GM21619 (cell line): Measurements from ENCODE around the gene KCND3.

Experiments used
- ATAC-seq: cut with Tn5 transposase; IDR thresholded peaks from one replicate; pipeline ENCODE4 v1.9.1; 2021; ENCODE audit not compliant: unreplicated experiment

The KCND3 gene

DNA sequence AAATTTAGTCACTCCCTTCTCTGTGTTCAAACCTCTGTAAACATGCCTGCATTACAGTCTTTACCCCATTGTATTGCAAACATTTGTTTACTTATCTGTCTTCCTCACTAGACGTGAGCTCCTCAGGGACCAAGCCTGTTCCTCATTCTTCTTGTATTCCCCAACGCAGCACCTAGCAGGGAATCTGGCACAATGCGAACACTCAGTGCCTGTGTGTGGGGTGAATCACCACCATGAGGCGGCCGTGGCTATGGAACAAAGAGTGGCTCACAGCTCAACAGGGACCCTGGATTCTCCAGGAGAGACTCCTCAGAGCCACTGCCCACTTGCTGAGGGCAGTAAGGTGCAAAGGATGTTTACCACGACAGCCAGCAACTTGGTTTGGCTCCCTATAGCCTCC is 137.9 kb downstream of the KCND3 start:
- no peak for ATAC-seq

DNA sequence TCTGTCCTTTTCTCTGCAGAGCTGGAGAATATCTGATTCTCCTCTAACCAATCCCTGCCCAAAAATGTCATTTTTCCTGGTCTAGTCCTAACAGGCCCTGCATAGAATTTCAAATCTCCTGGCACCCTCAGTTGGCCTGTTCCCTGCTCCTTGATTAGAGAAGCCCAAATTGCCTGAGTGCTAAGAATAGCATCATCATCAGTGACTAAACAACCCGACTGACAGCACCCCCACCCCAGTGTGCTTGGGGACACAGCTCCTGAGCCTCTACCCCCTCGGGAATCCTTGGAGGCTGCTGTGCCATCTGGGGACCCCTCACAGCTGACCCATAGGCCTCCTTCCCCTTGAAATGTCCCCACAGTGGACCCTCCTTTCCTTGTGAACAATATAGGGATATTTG is 139.4 kb downstream of the KCND3 start:
- ATAC-seq = no peak

DNA sequence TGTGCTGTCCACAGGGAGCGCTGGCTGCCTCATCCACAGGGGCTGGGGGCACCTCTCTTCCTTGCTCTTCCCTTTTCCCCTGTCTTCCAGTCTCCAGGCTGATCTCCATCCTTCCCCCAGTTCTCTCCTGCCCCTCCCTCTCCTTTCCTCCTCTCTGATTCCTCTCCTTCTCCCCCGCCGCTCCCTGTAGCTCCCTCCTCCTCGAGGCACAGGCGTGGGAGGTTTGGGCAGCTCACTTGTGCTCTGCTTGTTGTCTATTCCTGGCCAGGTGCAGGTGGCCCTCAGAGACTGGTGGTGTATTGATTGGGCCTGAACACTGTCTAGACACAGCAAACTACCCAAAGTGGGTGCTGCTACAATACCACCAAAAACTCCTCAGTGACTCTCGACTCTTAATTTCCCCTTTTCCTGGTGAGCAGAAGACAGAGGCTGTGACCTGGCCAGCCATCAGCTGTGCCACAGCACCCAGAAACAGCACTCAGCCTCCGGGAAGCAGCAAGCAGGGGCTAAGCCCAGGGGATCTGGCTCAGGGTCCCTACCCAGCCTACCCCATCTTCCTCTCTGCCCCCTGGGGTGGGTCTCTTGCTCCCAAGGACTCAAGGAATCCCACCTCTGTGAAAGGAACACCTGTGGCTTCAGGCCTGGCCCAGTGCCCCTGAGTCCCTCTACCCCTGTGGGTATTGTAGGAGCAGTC is 140.5 kb downstream of the KCND3 start:
- ATAC-seq = no peak

DNA sequence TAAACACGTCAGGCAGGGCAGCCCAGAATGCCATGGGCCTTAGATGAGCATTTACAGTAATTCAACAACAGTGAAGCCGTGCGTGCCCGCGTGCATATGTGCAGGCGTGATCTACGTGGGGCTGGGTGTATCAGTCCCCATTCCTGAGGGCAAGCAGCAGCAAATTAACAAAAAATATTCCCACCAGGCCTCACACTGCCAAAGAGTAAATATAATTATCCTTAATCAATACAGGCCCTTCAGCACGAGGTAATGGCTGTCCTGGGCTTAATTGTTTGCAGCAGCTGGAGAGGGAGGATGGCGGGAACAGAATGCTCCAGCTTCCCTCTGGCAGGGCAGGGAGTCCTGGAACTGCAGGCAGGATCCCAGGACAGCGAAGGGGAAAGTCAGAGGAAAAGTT is 142.0 kb downstream of the KCND3 start:
- no peak for ATAC-seq

DNA sequence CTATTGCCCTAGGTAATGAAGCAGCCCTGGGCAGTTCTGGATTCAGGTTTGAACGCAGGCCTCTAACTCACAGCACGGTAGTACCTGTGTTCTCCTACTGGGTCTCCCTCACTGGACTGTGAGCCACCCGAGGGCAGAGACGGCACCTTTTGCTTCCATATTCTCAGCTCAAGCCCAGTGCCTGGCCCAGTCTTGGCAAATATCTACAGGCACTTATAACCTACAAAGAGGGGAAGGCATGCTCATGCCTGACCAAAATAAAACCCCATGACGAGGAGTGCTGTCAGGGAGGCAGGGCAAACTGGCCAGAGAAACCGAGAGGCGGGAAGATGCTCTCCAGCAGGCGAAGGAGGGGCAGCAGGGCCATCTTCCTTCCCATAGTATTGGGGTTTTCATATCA is 142.6 kb downstream of the KCND3 start:
- ATAC-seq = no peak

DNA sequence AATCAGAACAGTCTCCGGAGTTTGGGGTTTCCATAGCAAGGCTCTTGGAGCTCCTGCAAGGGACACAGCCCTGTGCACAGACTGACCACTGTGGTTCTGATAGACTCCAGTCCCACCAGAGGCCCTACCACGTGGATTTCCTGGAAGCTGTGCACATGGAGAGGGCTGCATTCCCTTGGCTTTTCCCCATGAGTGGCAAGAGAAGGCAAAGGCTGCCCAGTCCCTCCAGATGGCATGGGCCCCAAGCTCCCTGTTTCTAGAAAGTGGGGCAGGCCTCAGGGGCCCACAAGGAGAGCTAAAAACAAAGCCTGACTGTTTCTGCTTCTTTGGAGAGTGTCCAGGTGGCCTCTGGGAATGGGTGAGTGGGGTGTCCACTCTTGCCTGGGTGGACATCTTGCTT is 146.3 kb downstream of the KCND3 start:
- no peak for ATAC-seq

DNA sequence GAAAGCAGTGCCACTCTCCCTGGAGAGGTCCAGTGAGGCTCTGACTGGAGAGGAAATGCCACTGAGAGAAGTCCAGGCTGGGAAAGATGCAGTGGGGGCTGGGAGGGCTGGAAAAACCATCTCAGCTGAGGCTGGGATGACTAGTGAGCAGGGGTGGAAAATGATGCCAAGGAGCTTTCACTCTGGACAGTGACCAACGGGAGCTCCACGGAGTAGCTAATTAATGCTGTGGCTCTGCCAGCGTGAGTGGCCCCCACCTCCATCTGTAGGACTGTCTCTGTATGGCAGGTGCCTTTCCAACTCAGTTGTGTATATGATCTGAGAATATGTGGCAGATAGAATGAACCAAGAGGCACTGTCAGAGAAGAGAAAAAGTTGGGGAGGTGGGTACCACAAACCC is 147.1 kb downstream of the KCND3 start:
- ATAC-seq = no peak

DNA sequence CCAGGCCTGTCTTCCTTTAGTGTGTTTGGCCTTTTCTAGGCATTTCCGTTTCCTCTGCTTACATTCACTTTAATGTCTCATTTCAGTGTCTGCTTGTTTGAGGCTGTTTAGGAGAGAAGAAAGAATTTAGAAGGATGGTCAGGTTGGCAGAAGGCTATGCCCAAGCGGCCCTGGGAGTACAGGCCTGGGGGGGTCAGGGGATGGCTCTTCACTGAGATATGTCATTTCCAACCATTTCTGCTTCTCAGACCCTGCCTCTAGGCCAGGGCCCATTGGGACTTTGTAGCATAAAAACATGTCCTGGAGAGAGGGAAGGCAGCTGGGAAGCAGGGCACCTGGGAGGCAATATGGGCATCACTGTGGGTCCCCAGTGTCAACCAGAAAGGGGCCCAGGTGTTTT is 147.7 kb downstream of the KCND3 start:
- ATAC-seq = no peak

DNA sequence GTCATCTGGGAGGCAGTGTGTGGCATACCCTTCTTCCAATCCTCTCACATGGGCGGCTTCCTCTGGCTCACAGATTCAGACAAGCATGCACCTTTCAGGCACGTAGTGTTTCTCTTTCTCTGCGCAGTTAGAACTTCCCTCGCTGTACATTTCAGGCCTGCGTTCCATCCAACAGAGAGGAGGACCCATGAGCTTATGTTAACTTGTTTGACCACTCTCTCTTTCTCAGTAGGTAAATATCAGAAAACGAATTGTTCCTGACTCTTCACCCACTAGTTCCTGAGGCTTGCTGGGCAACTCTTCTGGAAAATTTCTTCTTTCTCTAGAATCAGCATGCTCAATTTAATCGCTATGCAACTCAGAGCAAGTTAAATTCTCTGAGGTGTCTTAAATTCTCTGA is 148.3 kb downstream of the KCND3 start:
- no peak for ATAC-seq

DNA sequence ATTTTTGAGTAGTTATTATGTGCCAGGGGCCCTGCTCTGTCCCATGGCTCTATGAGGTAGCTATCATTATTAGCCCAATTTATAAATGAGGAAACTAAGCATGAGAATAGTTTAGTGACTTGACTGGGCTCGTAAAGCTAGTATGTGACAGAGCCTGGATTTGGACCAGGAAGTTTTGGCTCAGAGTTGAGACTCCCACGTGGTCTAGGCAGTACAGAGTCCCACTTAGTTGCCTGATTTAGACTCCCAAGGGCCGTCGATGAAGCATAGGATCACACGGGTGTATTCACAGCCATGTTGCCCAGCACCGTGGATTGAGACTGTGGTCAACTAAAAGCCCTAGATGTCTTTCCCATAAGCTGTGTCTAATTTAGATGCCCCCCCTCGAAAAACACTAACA is 152.1 kb downstream of the KCND3 start:
- ATAC-seq = no peak

DNA sequence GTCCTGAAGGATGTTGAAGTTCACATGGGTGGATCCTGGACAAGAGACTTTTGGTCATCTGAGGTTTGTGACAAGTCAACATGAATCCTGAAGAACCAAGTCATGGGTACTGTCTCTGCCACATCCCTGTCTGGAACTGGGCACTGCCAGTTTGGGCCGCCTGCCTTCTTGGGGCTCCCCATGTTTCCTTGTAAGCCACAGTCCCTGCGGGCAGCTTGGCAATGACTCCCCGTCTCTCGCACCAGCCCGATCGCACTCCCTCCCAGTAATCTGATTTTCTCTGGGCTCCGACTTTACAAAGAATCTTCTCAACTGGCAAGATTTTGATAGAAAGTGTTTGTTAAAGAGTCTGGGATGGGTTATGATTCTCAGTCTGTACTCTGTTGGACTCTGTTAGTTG is 153.4 kb downstream of the KCND3 start:
- ATAC-seq = no peak

DNA sequence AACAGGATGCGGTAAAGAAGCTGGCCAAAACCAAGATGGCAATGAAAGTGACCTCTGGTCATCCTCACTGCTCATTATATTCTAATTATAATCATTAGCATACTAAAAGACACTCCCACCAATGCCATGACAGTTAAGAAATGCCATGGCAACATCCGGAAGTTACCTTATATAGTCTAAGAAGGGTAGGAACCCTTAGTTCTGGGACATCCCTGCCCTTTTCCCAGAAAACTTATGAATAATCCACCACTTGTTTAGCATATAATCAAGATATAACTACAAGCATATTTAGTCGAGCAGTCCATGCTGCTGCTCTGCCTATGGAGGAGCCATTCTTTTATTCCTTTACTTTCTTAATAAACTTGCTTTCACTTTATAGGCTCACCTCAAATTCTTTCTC is 154.0 kb downstream of the KCND3 start:
- no peak for ATAC-seq

DNA sequence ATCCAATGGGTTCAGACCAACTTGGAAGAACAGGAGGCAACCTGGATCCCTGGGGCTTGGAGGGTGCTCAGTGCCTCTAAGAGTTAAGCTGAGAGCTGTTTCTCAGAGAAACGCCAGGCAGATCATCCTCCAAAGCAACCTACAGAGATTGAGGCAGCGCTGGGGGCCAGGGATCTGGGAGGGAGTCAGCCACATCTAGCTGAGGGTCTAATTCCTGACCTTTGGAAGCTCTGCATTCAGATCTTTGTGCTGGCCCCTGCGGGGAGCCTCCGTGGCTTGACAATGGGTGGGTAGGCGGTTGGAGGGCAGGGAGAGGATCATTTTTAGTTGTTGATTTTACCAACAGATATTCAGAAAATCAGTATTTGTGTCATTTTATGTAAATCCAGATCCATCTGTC is 154.5 kb downstream of the KCND3 start:
- ATAC-seq = no peak

DNA sequence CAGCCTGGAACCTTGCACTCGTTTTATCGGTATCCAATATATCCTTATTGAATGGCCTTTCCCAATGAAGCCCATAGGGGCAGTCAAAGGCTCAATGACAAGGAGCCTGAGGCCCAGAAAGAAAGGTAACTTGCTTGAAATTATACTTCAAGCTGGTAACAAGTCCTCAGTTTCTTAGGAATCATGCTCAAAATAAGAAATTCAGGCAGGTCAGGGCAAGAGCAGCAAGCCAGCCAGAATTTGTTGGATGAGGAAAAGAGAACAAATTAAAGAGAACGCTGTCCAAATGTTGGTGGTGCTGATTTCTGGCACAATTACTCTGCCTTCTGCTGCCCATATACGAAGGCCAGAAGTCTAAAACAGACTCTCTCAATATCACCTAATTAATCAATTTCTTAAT is 156.1 kb downstream of the KCND3 start:
- no peak for ATAC-seq

DNA sequence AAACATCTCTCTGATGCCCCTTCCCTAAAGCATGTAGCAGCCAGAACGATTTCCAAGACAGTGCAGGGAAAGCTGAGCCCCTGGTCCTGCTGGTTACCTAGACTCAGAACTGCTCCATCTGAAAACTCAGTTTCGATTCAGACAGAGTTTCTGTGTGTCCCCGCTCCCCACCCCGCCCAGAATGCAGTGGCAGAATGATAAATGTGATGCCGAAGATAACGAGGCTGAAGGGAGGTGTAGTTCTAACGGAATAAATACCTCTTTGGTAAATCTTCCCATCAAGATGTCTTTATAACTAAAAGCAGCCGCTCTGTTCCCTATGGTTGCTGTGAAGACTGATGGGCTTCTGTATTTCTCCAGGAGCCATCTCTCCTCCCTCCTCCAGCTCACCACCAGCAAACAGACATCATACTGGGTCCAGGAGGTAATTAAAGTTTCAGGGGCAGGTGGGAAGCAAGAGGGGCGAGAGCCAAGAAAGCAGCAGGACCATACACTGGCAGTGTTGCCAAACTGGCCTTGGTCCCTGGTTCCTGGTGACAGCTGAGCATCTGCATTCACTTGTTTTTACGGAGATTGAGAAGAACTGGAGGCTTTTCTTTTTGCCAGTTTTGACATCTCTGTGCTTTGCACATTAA is 156.8 kb downstream of the KCND3 start:
- ATAC-seq = no peak

DNA sequence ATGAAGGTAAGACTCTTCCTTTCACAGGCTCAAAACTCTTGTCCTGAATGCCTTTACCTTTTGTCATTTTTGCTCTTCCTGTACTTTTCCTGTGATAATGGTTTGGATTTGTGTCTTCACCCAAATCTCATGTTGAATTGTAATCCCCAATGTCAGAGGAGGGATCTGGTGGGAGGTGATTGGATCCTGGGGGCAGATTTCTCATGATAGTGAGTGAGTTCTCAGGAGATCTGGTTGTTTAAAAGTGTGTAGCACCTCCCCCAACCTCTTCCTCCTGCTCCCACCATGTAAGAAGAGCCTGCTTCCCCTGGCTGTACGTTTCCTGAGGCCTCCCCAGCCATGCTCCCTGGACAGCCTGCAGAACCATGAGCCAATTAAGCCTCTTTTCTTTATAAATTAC is 158.3 kb downstream of the KCND3 start:
- ATAC-seq = no peak

DNA sequence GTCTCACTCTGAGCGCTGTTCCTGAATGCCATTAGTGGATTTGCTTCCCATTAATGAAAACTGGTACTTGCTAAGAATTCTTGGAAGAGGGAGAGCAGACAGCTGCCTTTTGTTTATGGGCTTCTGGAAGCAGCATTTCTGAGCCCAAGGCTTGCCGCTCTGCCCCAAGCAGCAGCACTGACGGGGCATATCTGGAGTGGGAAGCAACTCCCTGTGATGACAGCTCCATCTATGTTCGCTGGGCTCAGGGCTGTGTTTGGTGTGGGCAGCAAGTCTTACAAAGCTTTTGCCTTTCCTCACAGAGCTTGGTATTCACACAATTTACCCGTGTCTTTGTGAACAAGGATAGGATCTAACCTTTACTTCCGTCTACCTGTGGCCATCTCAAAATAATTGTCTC is 161.5 kb downstream of the KCND3 start:
- no peak for ATAC-seq

DNA sequence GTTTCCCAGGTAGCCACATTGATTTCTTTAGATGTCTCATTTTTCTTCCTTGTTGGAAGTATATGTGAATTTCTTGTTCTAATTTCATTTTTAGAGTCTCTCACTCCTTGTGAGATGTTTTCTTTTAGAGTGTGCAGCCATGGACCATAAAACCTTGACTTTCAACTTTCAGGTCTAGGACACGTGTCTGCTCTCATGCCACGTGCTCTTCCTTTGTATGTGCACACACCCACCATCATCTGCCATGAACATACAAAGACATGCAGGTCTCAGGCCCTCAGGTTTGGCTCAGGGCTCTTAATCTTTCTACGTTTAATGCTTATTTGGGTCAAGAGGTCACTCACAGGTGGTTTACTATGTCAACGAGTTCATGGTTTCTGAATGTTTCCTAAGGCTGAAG is 163.2 kb downstream of the KCND3 start:
- ATAC-seq = no peak

DNA sequence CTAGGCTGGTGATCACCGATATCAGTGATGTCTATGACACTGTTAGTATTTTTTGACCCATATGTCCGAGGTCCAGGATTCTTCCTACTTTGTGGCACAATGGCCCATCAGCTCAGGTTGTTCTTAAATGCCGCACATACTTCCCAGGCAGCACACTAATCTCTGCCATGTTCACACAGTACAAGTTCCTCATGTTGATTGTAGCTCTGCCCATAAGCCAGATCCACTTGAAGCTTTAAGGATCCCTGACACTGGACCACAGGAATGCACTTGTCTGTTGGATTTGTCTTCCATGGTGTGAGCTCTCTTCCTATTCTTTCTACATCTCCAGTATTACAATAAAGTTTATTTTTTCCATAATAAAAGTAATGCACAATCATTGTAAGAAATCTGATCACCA is 164.3 kb downstream of the KCND3 start:
- ATAC-seq = no peak

DNA sequence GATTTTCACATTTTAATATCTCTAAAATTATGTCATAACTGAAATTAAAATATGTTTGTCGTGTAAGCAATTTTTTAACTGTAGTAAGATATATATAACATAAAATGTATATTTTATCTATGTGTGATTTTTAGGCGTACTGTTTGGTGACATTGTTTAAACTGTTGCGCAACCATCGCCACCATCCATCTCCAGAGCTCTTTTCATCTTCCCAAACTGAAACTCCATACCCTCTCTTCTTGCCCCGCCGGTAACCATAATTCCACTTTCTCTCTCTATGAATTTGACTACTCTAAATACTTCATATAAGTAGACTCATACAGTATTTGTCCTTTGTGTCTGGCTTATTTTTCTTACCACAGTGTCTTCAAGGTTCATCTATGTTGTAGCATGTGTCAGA is 167.3 kb downstream of the KCND3 start:
- ATAC-seq = no peak

DNA sequence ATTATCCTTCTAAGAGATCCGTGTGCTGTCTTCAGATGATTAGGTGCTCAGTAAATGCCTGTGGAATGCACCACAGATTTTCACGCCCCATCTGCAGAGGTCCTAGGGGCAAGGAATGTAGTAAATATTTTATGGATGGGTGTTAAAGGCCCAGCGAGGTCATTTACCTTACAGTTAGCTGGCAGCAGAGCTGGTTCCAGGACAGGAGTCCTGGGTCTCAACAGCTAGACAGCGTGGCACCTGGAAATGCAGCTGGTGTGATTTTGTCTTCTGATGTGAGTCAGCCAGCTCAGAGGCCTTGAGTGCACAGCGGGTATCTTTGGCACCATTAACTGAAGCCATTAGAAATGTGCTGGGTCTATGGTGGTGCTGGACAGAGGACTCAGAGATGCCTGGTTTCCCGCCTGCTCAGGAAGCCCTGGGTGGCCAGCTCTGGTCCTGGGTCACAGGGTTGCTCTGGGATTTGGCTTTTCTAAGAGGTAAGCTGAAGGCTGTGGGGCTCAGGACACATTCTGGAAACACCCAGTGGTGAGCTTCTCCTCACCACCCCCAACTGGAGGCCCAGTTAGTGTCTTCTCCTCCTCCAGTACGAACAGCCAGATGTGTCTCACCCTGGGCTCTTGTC is 168.2 kb downstream of the KCND3 start:
- no peak for ATAC-seq

DNA sequence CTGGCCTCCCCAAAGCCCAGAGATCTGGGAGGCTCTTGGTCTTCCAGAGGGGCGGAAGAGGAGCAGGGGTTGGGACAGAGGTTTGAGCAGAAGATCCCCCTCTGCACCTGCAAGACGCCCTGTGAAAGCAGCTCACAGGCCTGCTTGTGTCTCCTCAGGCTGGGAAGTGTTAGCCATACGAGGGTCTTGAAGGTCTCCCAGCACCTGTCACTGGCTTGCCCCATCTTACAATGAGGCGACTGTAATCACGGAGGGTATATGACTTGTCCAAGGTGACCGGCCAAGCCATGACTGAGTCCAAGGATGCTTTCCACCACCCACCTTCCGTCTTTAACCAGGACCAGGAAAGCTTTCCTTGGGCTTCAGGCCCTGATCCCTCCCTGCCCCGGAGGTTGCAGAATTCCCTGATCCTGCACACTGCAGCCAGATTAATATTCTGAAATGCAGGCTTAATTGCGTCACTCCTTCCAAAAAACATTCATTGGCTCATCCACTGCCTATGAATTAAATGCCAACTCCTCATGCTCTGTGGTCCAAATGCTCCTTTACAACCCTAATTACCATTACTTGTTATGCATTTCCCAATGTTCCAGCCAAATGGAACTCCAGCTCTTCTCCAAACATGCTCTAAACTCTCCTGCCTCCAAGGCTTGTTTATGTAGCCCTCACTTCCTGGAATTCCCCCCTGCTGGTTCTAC is 169.8 kb downstream of the KCND3 start:
- ATAC-seq = no peak
